KMS-11 (cell line): Measurements from ENCODE around the gene PEX16.

Source experiments
- H2AFZ ChIP-seq: fragments of 200-600 bp; sonication (generic); 2 replicates; pipeline ENCODE4 v1.6.1; 2016; ENCODE audit warnings: antibody characterized with exemption, mixed run types, low read depth
- H3K27ac ChIP-seq: fragments of 200-600 bp; sonication (generic); 2 replicates; pipeline ENCODE4 v1.6.1; 2016; ENCODE audit warnings: mild to moderate bottlenecking, mixed run types
- H3K27me3 ChIP-seq: fragments of 200-600 bp; sonication (generic); 2 replicates; pipeline ENCODE4 v1.6.1; 2017; ENCODE audit warnings: mild to moderate bottlenecking, low read depth, mixed run types, moderate library complexity; ENCODE audit not compliant: insufficient read depth
- H3K36me3 ChIP-seq: fragments of 200-600 bp; sonication (generic); 2 replicates; pipeline ENCODE4 v1.6.1; 2017; ENCODE audit warnings: mild to moderate bottlenecking, mixed run types; ENCODE audit not compliant: insufficient read depth
- H3K4me1 ChIP-seq: fragments of 200-600 bp; sonication (generic); 2 replicates; pipeline ENCODE4 v1.6.1; 2016; ENCODE audit warnings: mild to moderate bottlenecking, low read depth, mixed run types; ENCODE audit not compliant: poor library complexity, severe bottlenecking
- H3K4me2 ChIP-seq: fragments of 200-600 bp; sonication (generic); 2 replicates; pipeline ENCODE4 v1.7.0; 2016; ENCODE audit warnings: mild to moderate bottlenecking, mixed run types
- H3K4me3 ChIP-seq: fragments of 200-600 bp; sonication (generic); IDR thresholded peaks from 2 replicates; pipeline ENCODE4 v1.6.1; 2017; ENCODE audit warnings: low read depth, low read length, mixed read lengths; ENCODE audit not compliant: insufficient read depth
- H3K79me2 ChIP-seq: fragments of 200-600 bp; sonication (generic); 2 replicates; pipeline ENCODE4 v1.6.1; 2016; ENCODE audit warnings: low read depth, mixed run types; ENCODE audit not compliant: insufficient read depth
- H3K9ac ChIP-seq: fragments of 200-600 bp; sonication (generic); 2 replicates; pipeline ENCODE4 v1.6.1; 2016; ENCODE audit warnings: mild to moderate bottlenecking, mixed run types
- H4K20me1 ChIP-seq: fragments of 200-600 bp; sonication (generic); 2 replicates; pipeline ENCODE4 v1.6.1; 2016; ENCODE audit warnings: mild to moderate bottlenecking, mixed run types; ENCODE audit not compliant: insufficient read depth
- TF ChIP-seq, protein P1 (sequence below): fragments of 200-600 bp; sonication (generic); conservative IDR thresholded peaks from 2 replicates; pipeline ENCODE4 v1.6.1; 2017; ENCODE audit warnings: low read depth, mild to moderate bottlenecking, antibody characterized with exemption, low read length, moderate library complexity, mixed read lengths

PEX16 gene

DNA sequence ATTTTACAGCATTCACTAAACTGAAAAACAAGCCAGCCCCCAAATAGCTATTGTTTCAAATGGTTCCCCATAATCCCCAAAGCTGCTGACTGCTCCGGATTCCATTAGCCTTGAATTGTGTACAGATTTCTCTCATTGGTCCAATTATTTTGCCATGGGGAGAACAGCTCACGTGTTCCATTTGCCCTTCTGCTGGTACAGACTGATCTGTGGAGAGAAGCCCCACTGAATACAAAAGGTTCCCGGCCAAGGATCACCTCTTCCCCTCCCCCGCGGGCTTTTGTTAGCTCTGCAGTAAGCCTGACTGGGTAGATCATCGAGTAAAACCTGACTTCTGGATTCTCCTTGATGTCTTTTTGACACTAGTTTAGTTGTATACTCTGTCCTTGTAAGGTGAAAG lies 41.3 kb downstream of the PEX16 start:
- H4K20me1 ChIP-seq, result no peaks in the 10 kb centered on the region

DNA sequence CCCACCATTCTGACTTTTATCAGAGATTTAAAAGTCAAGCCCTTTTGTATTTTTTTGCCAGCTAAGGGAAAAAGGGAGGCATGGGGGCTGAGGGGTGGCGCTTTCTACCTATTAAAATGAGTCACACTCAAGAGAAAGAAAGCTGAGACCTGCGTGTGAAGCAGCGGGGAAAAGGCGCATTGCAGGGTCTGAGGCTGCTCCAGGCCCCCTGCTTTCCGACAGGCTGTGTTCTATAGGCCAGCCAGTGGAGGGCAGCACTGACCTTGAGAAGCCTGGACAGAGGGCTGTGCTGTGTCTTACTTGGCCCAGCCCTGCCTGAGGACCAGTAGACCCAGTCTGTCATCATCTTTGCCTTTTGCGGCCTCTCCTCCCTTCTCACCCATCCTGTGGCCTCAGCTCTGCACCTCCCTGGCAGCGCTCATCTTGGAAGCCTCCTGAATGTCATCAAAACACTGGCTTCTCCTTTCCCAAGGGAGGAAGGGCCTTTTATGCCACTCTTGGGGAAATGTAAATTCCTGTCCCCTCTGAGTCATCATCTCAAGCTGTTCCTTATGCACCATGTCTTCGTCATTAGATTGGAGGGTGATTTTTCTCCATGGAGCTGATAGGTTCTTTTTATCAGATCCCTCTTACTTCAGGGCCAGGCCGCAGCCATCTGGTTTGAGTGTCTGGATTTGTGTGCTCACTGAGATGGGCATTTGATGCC lies 44.9 kb downstream of the PEX16 start:
- no peaks in the 10 kb centered on the region for H3K4me1 ChIP-seq
- H3K4me2 ChIP-seq, result no peak overlapping the region
- no peak overlapping the region for H3K27ac ChIP-seq
- TF ChIP-seq, protein P1, sequence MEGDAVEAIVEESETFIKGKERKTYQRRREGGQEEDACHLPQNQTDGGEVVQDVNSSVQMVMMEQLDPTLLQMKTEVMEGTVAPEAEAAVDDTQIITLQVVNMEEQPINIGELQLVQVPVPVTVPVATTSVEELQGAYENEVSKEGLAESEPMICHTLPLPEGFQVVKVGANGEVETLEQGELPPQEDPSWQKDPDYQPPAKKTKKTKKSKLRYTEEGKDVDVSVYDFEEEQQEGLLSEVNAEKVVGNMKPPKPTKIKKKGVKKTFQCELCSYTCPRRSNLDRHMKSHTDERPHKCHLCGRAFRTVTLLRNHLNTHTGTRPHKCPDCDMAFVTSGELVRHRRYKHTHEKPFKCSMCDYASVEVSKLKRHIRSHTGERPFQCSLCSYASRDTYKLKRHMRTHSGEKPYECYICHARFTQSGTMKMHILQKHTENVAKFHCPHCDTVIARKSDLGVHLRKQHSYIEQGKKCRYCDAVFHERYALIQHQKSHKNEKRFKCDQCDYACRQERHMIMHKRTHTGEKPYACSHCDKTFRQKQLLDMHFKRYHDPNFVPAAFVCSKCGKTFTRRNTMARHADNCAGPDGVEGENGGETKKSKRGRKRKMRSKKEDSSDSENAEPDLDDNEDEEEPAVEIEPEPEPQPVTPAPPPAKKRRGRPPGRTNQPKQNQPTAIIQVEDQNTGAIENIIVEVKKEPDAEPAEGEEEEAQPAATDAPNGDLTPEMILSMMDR, result peak; percentile 81
- no peak overlapping the region for H3K9ac ChIP-seq
- no peaks in the 10 kb centered on the region for H3K36me3 ChIP-seq
- H3K4me3 ChIP-seq, result no peak overlapping the region
- no peaks in the 10 kb centered on the region for H4K20me1 ChIP-seq
- H2AFZ ChIP-seq, result no peak overlapping the region
- no peaks in the 10 kb centered on the region for H3K27me3 ChIP-seq
- no peaks in the 10 kb centered on the region for H3K79me2 ChIP-seq

More for the DNA sequence above, 41.3 kb downstream of the PEX16 start:
- TF ChIP-seq, protein P1, result no peak
- no peak overlapping the region for H3K9ac ChIP-seq
- no peak overlapping the region for H3K4me3 ChIP-seq
- H2AFZ ChIP-seq, result no peak overlapping the region
- H3K79me2 ChIP-seq, result no peaks in the 10 kb centered on the region
- no peak overlapping the region for H3K4me2 ChIP-seq
- H3K4me1 ChIP-seq, result no peaks in the 10 kb centered on the region
- H3K36me3 ChIP-seq, result no peaks in the 10 kb centered on the region
- H3K27ac ChIP-seq, result no peak overlapping the region
- H3K27me3 ChIP-seq, result no peaks in the 10 kb centered on the region

DNA sequence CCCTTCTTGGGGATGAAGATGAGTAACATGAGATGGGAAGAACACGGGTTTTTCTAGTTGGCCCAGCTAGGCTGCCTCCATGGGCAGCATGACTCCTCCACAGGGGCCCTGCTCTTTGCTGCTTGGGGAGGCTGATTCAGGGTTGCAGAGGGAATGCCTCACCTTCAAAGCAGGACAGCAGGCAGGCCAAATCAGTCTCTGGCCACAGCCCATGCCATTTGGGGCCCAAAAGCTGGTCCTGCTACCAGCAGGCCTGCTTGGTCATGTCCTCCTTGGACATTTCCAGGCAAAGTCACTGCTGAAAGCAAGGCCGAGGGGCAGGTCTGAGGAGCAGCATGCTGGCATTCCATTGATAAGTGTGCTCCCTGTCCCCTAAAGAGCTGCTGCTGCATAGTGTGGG lies 46.0 kb downstream of the PEX16 start:
- TF ChIP-seq, protein P1, result no peak
- no peaks in the 10 kb centered on the region for H3K36me3 ChIP-seq

DNA sequence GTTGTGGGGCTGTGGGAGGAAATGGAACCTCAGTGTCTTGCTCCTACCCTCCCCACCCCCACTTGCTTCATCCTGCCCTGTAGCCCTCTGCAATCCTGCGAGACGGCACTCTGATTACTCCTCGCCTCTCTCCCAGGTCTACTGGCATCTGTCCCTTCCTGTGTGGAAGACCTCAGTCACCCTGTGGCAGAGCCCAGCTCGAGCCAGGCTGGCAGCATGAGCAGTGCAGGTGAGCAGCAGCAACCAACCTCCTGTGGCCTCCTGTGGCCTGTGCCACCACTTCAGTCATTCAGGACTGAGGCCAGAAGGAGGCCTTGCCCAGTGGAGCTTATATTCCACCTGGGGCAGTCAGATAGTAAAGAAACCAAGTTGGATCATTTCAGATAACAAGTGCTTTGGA lies 47.0 kb downstream of the PEX16 start:
- Histone ChIP-seq H3K79me2 (no peaks in the 10 kb centered on the region), H3K4me2 (no peak overlapping the region), H3K4me1 (no peaks in the 10 kb centered on the region), H3K9ac (no peak overlapping the region), H3K27ac (no peak overlapping the region), H2AFZ (no peak overlapping the region), H3K27me3 (no peaks in the 10 kb centered on the region), H4K20me1 (no peaks in the 10 kb centered on the region), H3K36me3 (no peaks in the 10 kb centered on the region), H3K4me3 (no peak overlapping the region)
- TF ChIP-seq, protein P1, result no peak

More for the DNA sequence above, 46.0 kb downstream of the PEX16 start:
- H3K27ac ChIP-seq, result no peak overlapping the region
- no peak overlapping the region for H3K9ac ChIP-seq
- no peaks in the 10 kb centered on the region for H3K4me1 ChIP-seq
- no peak overlapping the region for H3K4me3 ChIP-seq
- no peak overlapping the region for H3K4me2 ChIP-seq
- no peaks in the 10 kb centered on the region for H3K79me2 ChIP-seq
- no peaks in the 10 kb centered on the region for H4K20me1 ChIP-seq
- H3K27me3 ChIP-seq, result no peaks in the 10 kb centered on the region
- no peak overlapping the region for H2AFZ ChIP-seq
